ENCODE results near the gene DNAJB8. TPM values are rescaled to one million over a fixed set of nuclear protein-coding genes. Genes with fewer than 3 reads are reported as not detected.

The DNAJB8 gene
- total and polyA plus RNA-seq, 4 donors, result not detected

DNA sequence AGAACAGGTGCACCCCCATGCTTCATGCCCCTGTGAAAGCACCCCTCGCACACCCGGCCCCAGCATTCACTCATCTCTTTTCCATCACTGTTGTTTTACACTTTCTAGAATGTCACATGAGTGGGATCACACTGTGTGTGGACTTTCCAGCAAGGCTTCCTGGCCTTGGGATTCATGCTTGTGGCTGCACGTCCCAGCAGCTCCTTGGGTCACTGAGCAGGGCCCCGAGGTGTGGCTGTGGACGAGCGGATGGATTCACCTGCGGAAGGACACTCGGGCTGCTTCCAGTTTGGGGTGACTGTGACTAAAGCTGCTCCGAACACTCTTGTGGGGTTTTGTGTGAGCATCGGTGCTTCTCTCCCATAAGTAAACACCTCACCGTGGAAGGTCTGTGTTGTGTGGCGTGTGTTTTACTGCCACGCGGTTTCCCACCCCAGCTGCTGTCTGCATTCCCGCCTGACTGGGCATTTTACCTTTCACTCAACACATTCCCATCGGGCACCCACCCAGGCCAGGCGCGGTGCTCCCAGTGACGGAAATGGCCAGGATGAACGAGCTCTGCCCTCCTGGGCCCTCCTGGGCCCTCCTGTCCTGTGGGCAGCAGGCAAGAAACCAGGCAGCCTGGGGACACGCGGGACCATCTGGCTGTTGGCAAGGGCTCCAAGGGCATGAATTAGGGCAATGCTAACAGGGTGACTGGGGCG lies 41.4 kb downstream of the DNAJB8 start:
- Histone ChIP-seq H3K27me3 (ENCODE audit: control insufficient read depth in 4 of 4, insufficient read depth in 4 of 4, low read length in 3 of 4) (no peaks in the 10 kb centered on the region), H3K9me3 (ENCODE audit: control insufficient read depth in 4 of 4, low read length in 3 of 4) (no peaks in the 10 kb centered on the region), H3K27ac (ENCODE audit: low read depth in 1 of 2, low read length in 2 of 2) (no peak overlapping the region), H3K4me3 (ENCODE audit: low read depth in 1 of 3, low read length in 3 of 3) (no peak overlapping the region), H3K4me1 (ENCODE audit: control insufficient read depth in 4 of 4, insufficient read depth in 4 of 4, low read length in 3 of 4) (peaks cover 0 to 8% (median 4%) of the 10 kb centered on the region in 4 donors), H3K9ac (ENCODE audit: low read depth in 1 of 2, low read length in 2 of 2) (no peak overlapping the region), H3K36me3 (ENCODE audit: control insufficient read depth in 4 of 4, insufficient read depth in 3 of 4, low read depth in 1 of 4, low read length in 3 of 4) (no peaks in the 10 kb centered on the region)
- 90% methylated on average over 23 of the region's 23 CpGs for WGBS
- no peak for DNase-seq (ENCODE audit: low spot score)
- no peak for TF ChIP-seq EGR1 (IDR thresholded peaks at IDR 0.05; ENCODE audit: low read depth in 2 of 2)
- TF ChIP-seq GABPA (IDR thresholded peaks at IDR 0.05 in 1 of 2, conservative IDR thresholded peaks at IDR 0.05 in 1 of 2), result no peak
- TF ChIP-seq, protein P1, sequence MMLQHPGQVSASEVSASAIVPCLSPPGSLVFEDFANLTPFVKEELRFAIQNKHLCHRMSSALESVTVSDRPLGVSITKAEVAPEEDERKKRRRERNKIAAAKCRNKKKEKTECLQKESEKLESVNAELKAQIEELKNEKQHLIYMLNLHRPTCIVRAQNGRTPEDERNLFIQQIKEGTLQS (IDR thresholded peaks at IDR 0.05), result no peak
- TF ChIP-seq JUND (IDR thresholded peaks at IDR 0.05), result no peak
- TF ChIP-seq NR2F2 (IDR thresholded peaks at IDR 0.05), result no peak
- TF ChIP-seq, protein P2, sequence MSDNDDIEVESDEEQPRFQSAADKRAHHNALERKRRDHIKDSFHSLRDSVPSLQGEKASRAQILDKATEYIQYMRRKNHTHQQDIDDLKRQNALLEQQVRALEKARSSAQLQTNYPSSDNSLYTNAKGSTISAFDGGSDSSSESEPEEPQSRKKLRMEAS (IDR thresholded peaks at IDR 0.05), result no peak
- TF ChIP-seq, protein P3, sequence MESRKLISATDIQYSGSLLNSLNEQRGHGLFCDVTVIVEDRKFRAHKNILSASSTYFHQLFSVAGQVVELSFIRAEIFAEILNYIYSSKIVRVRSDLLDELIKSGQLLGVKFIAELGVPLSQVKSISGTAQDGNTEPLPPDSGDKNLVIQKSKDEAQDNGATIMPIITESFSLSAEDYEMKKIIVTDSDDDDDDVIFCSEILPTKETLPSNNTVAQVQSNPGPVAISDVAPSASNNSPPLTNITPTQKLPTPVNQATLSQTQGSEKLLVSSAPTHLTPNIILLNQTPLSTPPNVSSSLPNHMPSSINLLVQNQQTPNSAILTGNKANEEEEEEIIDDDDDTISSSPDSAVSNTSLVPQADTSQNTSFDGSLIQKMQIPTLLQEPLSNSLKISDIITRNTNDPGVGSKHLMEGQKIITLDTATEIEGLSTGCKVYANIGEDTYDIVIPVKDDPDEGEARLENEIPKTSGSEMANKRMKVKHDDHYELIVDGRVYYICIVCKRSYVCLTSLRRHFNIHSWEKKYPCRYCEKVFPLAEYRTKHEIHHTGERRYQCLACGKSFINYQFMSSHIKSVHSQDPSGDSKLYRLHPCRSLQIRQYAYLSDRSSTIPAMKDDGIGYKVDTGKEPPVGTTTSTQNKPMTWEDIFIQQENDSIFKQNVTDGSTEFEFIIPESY (IDR thresholded peaks at IDR 0.05), result no peak
- TF ChIP-seq SP1 (IDR thresholded peaks at IDR 0.05), result no peak
- TF ChIP-seq TAF1 (conservative IDR thresholded peaks at IDR 0.05), result no peak
- TF ChIP-seq FOXA1 (IDR thresholded peaks at IDR 0.05), result no peak
- TF ChIP-seq, protein P4, sequence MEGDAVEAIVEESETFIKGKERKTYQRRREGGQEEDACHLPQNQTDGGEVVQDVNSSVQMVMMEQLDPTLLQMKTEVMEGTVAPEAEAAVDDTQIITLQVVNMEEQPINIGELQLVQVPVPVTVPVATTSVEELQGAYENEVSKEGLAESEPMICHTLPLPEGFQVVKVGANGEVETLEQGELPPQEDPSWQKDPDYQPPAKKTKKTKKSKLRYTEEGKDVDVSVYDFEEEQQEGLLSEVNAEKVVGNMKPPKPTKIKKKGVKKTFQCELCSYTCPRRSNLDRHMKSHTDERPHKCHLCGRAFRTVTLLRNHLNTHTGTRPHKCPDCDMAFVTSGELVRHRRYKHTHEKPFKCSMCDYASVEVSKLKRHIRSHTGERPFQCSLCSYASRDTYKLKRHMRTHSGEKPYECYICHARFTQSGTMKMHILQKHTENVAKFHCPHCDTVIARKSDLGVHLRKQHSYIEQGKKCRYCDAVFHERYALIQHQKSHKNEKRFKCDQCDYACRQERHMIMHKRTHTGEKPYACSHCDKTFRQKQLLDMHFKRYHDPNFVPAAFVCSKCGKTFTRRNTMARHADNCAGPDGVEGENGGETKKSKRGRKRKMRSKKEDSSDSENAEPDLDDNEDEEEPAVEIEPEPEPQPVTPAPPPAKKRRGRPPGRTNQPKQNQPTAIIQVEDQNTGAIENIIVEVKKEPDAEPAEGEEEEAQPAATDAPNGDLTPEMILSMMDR (IDR thresholded peaks at IDR 0.05; ENCODE audit: low read depth, low read length, missing input control), result no peak
- no peak for TF ChIP-seq YY1 (IDR thresholded peaks at IDR 0.05)
- TF ChIP-seq HNF4G (IDR thresholded peaks at IDR 0.05), result no peak

DNA sequence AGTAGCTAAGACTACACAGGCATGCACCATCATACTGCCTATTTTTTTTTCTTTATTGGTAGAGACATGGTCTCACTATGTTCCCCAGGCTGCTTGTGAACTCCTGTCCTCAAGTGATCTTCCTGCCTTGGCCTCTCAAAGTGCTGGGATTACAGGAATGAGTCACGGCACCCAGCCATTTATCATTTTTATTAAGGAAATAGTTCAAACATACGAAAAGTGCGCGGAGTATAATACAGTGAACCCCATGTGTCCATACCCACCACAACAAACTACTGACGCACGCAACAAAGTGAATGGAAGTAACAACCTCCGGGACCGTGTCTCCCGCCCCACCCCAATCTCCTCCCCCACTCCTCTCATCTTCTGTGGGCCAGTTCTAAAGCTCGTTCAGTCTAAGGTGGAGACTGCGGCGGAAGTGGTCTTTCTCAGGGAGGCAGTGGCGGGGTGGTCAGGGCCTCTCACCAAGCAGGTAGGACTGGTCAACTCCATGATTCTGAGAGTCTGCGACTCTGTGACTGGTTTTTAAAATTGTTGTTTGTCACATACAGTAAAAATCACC lies 42.1 kb downstream of the DNAJB8 start:
- WGBS, result 88% methylated on average over 14 of the region's 14 CpGs
- Histone ChIP-seq H3K4me1 (ENCODE audit: control insufficient read depth in 4 of 4, insufficient read depth in 4 of 4, low read length in 3 of 4) (peaks cover 0 to 8% (median 4%) of the 10 kb centered on the region in 4 donors), H3K9ac (ENCODE audit: low read depth in 1 of 2, low read length in 2 of 2) (no peak overlapping the region), H3K36me3 (ENCODE audit: control insufficient read depth in 4 of 4, insufficient read depth in 3 of 4, low read depth in 1 of 4, low read length in 3 of 4) (no peaks in the 10 kb centered on the region), H3K9me3 (ENCODE audit: control insufficient read depth in 4 of 4, low read length in 3 of 4) (no peaks in the 10 kb centered on the region), H3K27me3 (ENCODE audit: control insufficient read depth in 4 of 4, insufficient read depth in 4 of 4, low read length in 3 of 4) (no peaks in the 10 kb centered on the region), H3K27ac (ENCODE audit: low read depth in 1 of 2, low read length in 2 of 2) (no peak overlapping the region), H3K4me3 (ENCODE audit: low read depth in 1 of 3, low read length in 3 of 3) (no peak overlapping the region)
- no peak for DNase-seq (ENCODE audit: low spot score)
- TF ChIP-seq NR2F2 (IDR thresholded peaks at IDR 0.05) (no peak), RXRA (IDR thresholded peaks at IDR 0.05) (no peak), FOXA1 (IDR thresholded peaks at IDR 0.05) (no peak), JUND (IDR thresholded peaks at IDR 0.05) (no peak), HNF4G (IDR thresholded peaks at IDR 0.05) (no peak), TAF1 (conservative IDR thresholded peaks at IDR 0.05) (no peak), GABPA (IDR thresholded peaks at IDR 0.05 in 1 of 2, conservative IDR thresholded peaks at IDR 0.05 in 1 of 2) (no peak), HNF4A (conservative IDR thresholded peaks at IDR 0.05) (no peak)
- TF ChIP-seq, protein P3 (IDR thresholded peaks at IDR 0.05), result no peak
- TF ChIP-seq, protein P4 (IDR thresholded peaks at IDR 0.05; ENCODE audit: low read depth, low read length, missing input control), result no peak
- TF ChIP-seq, protein P1 (IDR thresholded peaks at IDR 0.05), result no peak
- TF ChIP-seq, protein P5, sequence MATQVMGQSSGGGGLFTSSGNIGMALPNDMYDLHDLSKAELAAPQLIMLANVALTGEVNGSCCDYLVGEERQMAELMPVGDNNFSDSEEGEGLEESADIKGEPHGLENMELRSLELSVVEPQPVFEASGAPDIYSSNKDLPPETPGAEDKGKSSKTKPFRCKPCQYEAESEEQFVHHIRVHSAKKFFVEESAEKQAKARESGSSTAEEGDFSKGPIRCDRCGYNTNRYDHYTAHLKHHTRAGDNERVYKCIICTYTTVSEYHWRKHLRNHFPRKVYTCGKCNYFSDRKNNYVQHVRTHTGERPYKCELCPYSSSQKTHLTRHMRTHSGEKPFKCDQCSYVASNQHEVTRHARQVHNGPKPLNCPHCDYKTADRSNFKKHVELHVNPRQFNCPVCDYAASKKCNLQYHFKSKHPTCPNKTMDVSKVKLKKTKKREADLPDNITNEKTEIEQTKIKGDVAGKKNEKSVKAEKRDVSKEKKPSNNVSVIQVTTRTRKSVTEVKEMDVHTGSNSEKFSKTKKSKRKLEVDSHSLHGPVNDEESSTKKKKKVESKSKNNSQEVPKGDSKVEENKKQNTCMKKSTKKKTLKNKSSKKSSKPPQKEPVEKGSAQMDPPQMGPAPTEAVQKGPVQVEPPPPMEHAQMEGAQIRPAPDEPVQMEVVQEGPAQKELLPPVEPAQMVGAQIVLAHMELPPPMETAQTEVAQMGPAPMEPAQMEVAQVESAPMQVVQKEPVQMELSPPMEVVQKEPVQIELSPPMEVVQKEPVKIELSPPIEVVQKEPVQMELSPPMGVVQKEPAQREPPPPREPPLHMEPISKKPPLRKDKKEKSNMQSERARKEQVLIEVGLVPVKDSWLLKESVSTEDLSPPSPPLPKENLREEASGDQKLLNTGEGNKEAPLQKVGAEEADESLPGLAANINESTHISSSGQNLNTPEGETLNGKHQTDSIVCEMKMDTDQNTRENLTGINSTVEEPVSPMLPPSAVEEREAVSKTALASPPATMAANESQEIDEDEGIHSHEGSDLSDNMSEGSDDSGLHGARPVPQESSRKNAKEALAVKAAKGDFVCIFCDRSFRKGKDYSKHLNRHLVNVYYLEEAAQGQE (IDR thresholded peaks at IDR 0.05), result no peak
- TF ChIP-seq, protein P2 (IDR thresholded peaks at IDR 0.05), result no peak
